ENCODE data around the gene NMT2.

The NMT2 gene

DNA sequence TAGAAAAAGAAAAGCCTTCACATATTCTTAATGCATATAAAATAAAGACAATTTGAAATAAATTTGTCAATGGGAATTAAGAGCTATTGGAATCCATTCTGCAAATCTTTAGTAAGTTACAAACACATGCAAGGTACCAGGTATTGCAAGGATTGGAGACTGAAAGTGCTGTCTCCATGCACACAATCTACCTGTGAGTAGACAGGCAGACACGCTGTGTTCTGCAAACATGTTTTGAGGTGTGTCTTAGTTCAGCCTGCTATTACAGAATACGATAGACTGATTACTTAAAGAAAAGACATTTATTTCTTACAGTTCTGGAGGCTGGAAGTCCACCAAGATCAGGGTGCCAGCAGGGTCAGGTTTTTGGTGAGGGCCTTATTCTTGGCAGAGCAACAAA is 10.0 kb downstream of the NMT2 start:
- Histone ChIP-seq H3K27me3 (ENCODE audit: control insufficient read depth, insufficient read depth, low read length) (no peaks in the 10 kb centered on the region), H3K27ac (ENCODE audit: low read depth, low read length) (no peak overlapping the region), H3K9me3 (ENCODE audit: control insufficient read depth, insufficient read depth, low read depth, low read length) (no peaks in the 10 kb centered on the region), H3K4me3 (ENCODE audit: low read depth, low read length) (no peak overlapping the region), H3K4me1 (ENCODE audit: control insufficient read depth, insufficient read depth, low read length) (peaks cover 3% of the 10 kb centered on the region; the same call in 1 of the 2 replicates), H3K36me3 (ENCODE audit: control insufficient read depth, insufficient read depth, low read length) (no peaks in the 10 kb centered on the region), H3K9ac (ENCODE audit: low read length) (no peak overlapping the region)

GRCh38 chr10:15155978-15156656 is 12.4 kb downstream of the NMT2 start:
- Histone ChIP-seq H3K4me3 (ENCODE audit: low read depth, low read length) (no peak overlapping the region), H3K4me1 (ENCODE audit: control insufficient read depth, insufficient read depth, low read length) (no peaks in the 10 kb centered on the region), H3K27ac (ENCODE audit: low read depth, low read length) (no peak overlapping the region), H3K36me3 (ENCODE audit: control insufficient read depth, insufficient read depth, low read length) (no peaks in the 10 kb centered on the region), H3K9ac (ENCODE audit: low read length) (no peak overlapping the region), H3K9me3 (ENCODE audit: control insufficient read depth, insufficient read depth, low read depth, low read length) (no peaks in the 10 kb centered on the region), H3K27me3 (ENCODE audit: control insufficient read depth, insufficient read depth, low read length) (no peaks in the 10 kb centered on the region)

GRCh38 chr10:15152556-15152955 is 15.9 kb downstream of the NMT2 start:
- peaks cover 5% of the 10 kb centered on the region; the same call in 1 of the 2 replicates for H3K9me3 ChIP-seq (ENCODE audit: control insufficient read depth, insufficient read depth, low read depth, low read length)
- H3K27ac ChIP-seq (ENCODE audit: low read depth, low read length): no peak overlapping the region
- no peaks in the 10 kb centered on the region for H3K4me1 ChIP-seq (ENCODE audit: control insufficient read depth, insufficient read depth, low read length)
- H3K27me3 ChIP-seq (ENCODE audit: control insufficient read depth, insufficient read depth, low read length): no peaks in the 10 kb centered on the region
- H3K9ac ChIP-seq (ENCODE audit: low read length): no peak overlapping the region
- H3K4me3 ChIP-seq (ENCODE audit: low read depth, low read length): no peak overlapping the region
- no peaks in the 10 kb centered on the region for H3K36me3 ChIP-seq (ENCODE audit: control insufficient read depth, insufficient read depth, low read length)

DNA sequence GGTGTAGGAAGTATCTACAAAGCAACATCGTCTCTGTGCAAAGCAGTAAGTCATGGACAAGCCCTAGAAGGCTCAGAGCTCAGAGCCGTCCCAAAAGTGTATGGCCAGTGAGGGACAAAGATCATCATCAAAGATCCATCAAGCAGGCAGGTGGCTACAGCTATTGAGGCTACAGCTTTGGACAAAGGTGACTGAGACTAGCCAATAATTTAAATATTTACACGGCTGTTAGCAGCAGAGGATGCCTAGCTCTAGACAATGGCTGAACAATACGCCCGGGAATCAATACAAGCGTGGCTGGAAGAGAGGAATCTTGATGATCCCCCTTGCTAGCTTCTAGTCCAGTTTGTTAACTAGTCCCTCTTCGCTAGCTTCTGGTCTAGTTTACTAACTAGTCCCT is 17.9 kb downstream of the NMT2 start:
- Histone ChIP-seq H3K9ac (ENCODE audit: low read length) (no peak overlapping the region), H3K36me3 (ENCODE audit: control insufficient read depth, insufficient read depth, low read length) (no peaks in the 10 kb centered on the region), H3K9me3 (ENCODE audit: control insufficient read depth, insufficient read depth, low read depth, low read length) (peaks cover 5% of the 10 kb centered on the region; the same call in 1 of the 2 replicates), H3K27ac (ENCODE audit: low read depth, low read length) (no peak overlapping the region), H3K4me1 (ENCODE audit: control insufficient read depth, insufficient read depth, low read length) (0 out of 2 replicates have a peak, but pooled peaks cover 2% of the 10 kb centered on the region), H3K27me3 (ENCODE audit: control insufficient read depth, insufficient read depth, low read length) (no peaks in the 10 kb centered on the region), H3K4me3 (ENCODE audit: low read depth, low read length) (no peak overlapping the region)

- Histone ChIP-seq H3K36me3 (ENCODE audit: control insufficient read depth, insufficient read depth, low read length) (no peaks in the 10 kb centered on the region), H3K4me1 (ENCODE audit: control insufficient read depth, insufficient read depth, low read length) (0 out of 2 replicates have a peak, but pooled peaks cover 2% of the 10 kb centered on the region), H3K9me3 (ENCODE audit: control insufficient read depth, insufficient read depth, low read depth, low read length) (peaks cover 5% of the 10 kb centered on the region; the same call in 1 of the 2 replicates), H3K4me3 (ENCODE audit: low read depth, low read length) (no peak overlapping the region), H3K27me3 (ENCODE audit: control insufficient read depth, insufficient read depth, low read length) (no peaks in the 10 kb centered on the region), H3K9ac (ENCODE audit: low read length) (no peak overlapping the region), H3K27ac (ENCODE audit: low read depth, low read length) (no peak overlapping the region)
Measured at GRCh38 chr10:15149042-15149771, 19.3 kb downstream of the NMT2 start.

DNA sequence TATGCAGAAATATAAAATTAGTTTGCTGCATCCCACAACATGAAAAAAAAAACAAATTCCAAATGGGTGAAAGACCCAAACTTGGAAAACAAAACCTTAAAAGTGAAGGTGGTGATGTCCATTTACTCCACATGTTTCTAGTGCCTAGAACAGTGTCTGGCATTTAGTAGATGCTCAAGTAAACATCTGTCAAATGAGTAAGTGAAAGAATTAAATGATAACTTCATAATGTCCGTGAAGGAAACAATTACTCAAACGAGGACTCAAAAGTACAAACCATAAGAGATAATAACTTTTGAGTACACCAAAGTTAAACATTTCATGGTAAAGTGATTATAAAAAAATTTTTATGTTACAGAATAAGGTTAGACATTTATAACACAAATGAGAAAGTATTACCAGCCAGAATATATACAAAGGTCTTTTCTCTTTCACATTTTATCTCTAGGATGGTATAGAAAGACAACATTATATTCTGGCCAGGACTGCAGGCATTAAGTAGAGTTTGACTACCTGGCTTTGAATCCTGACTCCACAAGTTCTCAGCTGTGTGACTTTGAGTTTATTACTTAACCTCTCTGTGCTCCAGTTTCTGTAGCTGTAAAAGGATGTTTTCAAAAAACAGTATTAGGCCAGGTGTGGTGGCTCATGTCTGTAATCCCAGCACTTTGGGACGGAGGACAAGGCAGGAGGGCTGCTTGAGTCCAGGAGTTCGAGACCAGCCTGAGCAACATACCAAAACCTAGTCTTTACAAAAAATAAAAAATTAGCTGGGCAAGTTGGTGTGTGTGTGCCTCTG is 20.7 kb downstream of the NMT2 start:
- no peak overlapping the region for H3K9ac ChIP-seq (ENCODE audit: low read length)
- H3K4me1 ChIP-seq (ENCODE audit: control insufficient read depth, insufficient read depth, low read length): 0 out of 2 replicates have a peak, but pooled peaks cover 2% of the 10 kb centered on the region
- H3K36me3 ChIP-seq (ENCODE audit: control insufficient read depth, insufficient read depth, low read length): no peaks in the 10 kb centered on the region
- no peaks in the 10 kb centered on the region for H3K27me3 ChIP-seq (ENCODE audit: control insufficient read depth, insufficient read depth, low read length)
- H3K27ac ChIP-seq (ENCODE audit: low read depth, low read length): no peak overlapping the region
- no peak overlapping the region for H3K4me3 ChIP-seq (ENCODE audit: low read depth, low read length)
- peaks cover 5% of the 10 kb centered on the region; the same call in 1 of the 2 replicates for H3K9me3 ChIP-seq (ENCODE audit: control insufficient read depth, insufficient read depth, low read depth, low read length)

GRCh38 chr10:15146366-15146765 is 22.1 kb downstream of the NMT2 start:
- H3K27me3 ChIP-seq (ENCODE audit: control insufficient read depth, insufficient read depth, low read length): no peaks in the 10 kb centered on the region
- no peak overlapping the region for H3K4me3 ChIP-seq (ENCODE audit: low read depth, low read length)
- H3K27ac ChIP-seq (ENCODE audit: low read depth, low read length): no peak overlapping the region
- H3K36me3 ChIP-seq (ENCODE audit: control insufficient read depth, insufficient read depth, low read length): no peaks in the 10 kb centered on the region
- H3K4me1 ChIP-seq (ENCODE audit: control insufficient read depth, insufficient read depth, low read length): 0 out of 2 replicates have a peak, but pooled peaks cover 2% of the 10 kb centered on the region
- H3K9ac ChIP-seq (ENCODE audit: low read length): no peak overlapping the region
- peaks cover 5% of the 10 kb centered on the region; the same call in 1 of the 2 replicates for H3K9me3 ChIP-seq (ENCODE audit: control insufficient read depth, insufficient read depth, low read depth, low read length)

DNA sequence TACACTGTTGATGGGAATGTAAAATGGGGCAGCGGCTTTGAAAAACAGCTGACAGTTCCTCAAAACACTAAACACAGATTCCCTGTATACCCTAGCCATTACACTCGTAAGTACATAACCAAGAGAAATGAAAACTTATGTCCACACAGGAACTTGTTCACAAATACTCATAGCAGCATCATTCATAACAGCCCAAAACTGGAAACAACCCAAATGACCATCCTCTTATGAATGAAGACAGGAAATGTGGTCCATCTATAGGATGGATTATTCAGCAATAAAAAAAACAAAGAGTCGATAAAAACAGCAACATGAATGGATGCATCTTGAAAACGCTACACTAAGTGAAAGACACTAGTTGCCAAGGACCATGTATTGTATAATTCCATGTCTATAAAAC is 23.7 kb downstream of the NMT2 start:
- Histone ChIP-seq H3K36me3 (ENCODE audit: control insufficient read depth, insufficient read depth, low read length) (peaks cover 4% of the 10 kb centered on the region), H3K27me3 (ENCODE audit: control insufficient read depth, insufficient read depth, low read length) (no peaks in the 10 kb centered on the region), H3K9me3 (ENCODE audit: control insufficient read depth, insufficient read depth, low read depth, low read length) (peaks cover 5% of the 10 kb centered on the region; the same call in 1 of the 2 replicates), H3K27ac (ENCODE audit: low read depth, low read length) (no peak overlapping the region), H3K9ac (ENCODE audit: low read length) (no peak overlapping the region), H3K4me3 (ENCODE audit: low read depth, low read length) (no peak overlapping the region), H3K4me1 (ENCODE audit: control insufficient read depth, insufficient read depth, low read length) (0 out of 2 replicates have a peak, but pooled peaks cover 2% of the 10 kb centered on the region)

DNA sequence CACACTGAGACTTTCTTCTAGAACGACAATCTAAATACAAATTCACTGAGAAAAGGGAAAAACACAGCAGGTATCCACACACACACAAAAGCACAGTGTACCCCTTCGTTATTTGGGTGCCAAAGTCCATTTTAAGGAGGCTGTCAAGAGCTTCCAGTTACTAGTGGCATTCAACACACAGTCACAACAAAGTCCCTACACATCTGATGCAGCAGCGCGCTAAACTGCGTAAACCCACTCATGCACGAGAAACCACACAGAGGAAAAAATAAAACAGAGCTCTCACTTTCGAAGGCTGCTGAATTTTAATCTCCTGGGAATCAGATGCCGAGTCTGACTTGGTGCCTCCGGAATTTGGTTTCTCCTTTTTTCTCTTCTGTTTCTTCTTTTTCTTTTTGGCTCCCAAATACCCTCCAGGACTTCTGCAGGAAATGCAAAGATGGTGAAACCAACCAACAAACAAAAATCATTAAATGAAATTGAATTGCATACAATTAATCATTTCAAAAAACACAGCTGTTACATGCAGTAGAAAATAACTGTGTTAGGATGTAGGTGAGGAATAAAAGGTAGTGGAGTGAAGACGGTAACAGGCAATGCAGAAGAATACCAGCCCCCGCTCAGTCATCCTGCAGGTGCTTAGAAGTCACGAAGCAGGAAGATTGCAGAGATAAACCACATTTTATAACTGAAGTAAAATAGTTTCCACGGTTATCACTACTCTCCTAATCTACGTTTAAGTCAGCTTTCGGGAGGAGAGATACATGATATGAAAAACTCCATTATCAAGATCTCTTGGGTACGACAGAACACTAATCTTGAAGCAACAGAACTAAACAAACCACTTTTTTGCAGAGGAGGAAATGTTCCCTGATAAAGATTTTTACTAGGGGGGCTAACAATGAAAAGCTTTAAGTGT is 27.1 kb downstream of the NMT2 start:
- H3K4me1 ChIP-seq (ENCODE audit: control insufficient read depth, insufficient read depth, low read length): 0 out of 2 replicates have a peak, but pooled peaks cover under 1% of the 10 kb centered on the region
- no peak overlapping the region for H3K4me3 ChIP-seq (ENCODE audit: low read depth, low read length)
- no peaks in the 10 kb centered on the region for H3K27me3 ChIP-seq (ENCODE audit: control insufficient read depth, insufficient read depth, low read length)
- H3K27ac ChIP-seq (ENCODE audit: low read depth, low read length): no peak overlapping the region
- no peaks in the 10 kb centered on the region for H3K9me3 ChIP-seq (ENCODE audit: control insufficient read depth, insufficient read depth, low read depth, low read length)
- peaks cover 13% of the 10 kb centered on the region for H3K36me3 ChIP-seq (ENCODE audit: control insufficient read depth, insufficient read depth, low read length)
- H3K9ac ChIP-seq (ENCODE audit: low read length): no peak overlapping the region

DNA sequence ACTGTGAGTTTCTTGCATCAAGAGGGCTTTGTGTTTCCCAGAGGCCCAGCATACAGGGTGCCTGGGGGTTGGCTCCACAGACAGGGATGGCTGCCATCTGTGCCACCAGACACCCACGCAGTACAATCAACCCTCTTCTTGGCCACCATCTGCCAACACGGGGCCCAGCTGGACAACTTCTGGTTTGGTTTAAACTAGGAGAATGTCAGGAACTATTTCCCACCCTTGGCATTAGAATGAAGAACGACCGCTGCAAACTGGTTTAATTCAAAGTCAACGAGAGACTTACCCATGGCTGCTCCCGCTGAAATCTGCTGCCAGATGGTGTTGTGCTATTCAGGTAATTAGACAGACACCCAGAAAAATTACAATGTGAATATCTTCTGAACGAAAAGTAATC is 27.8 kb downstream of the NMT2 start:
- no peaks in the 10 kb centered on the region for H3K4me1 ChIP-seq (ENCODE audit: control insufficient read depth, insufficient read depth, low read length)
- no peaks in the 10 kb centered on the region for H3K27me3 ChIP-seq (ENCODE audit: control insufficient read depth, insufficient read depth, low read length)
- H3K27ac ChIP-seq (ENCODE audit: low read depth, low read length): no peak overlapping the region
- no peak overlapping the region for H3K9ac ChIP-seq (ENCODE audit: low read length)
- H3K4me3 ChIP-seq (ENCODE audit: low read depth, low read length): no peak overlapping the region
- H3K9me3 ChIP-seq (ENCODE audit: control insufficient read depth, insufficient read depth, low read depth, low read length): no peaks in the 10 kb centered on the region
- H3K36me3 ChIP-seq (ENCODE audit: control insufficient read depth, insufficient read depth, low read length): peaks cover 13% of the 10 kb centered on the region
